Tibial nerve (tissue), 4 donors: ENCODE measurements around the gene SYPL1. TPM values are rescaled to one million over a fixed set of nuclear protein-coding genes. Genes with fewer than 3 reads are reported as not detected.

Experiments used
- DNase-seq, 2 donors: peaks; one replicate each; pipeline ENCODE4 v3.0.0-alpha.2; 2019; ENCODE audit warnings: low spot score in 2 of 2
- H3K27ac ChIP-seq, 4 donors: fragments of 200-600 bp; sonication (generic) in 3 of 4; one replicate each; pipeline ENCODE4 v1.5.1; 2017 to 2019; ENCODE audit warnings: mild to moderate bottlenecking in 1 of 4
- H3K27me3 ChIP-seq, 2 donors: fragments of 200-600 bp; sonication (generic) in 1 of 2; one replicate each; pipeline versions ENCODE4 v1.5.1 to v1.6.0; 2017 to 2019
- H3K36me3 ChIP-seq, 3 donors: fragments of 200-600 bp; sonication (generic); one replicate each; pipeline ENCODE4 v1.5.1; 2018 to 2019
- H3K4me1 ChIP-seq, 4 donors: fragments of 200-600 bp; sonication (generic) in 3 of 4; one replicate each; pipeline ENCODE4 v1.5.1; 2017 to 2019
- H3K4me3 ChIP-seq, 4 donors: fragments of 200-600 bp; sonication (generic) in 3 of 4; one replicate each; pipeline ENCODE4 v1.5.1; 2017 to 2019; ENCODE audit warnings: mild to moderate bottlenecking in 1 of 4, moderate library complexity in 1 of 4
- H3K9me3 ChIP-seq, 4 donors: fragments of 200-600 bp; sonication (generic) in 3 of 4; one replicate each; pipeline ENCODE4 v1.5.1; 2017 to 2019
- CTCF ChIP-seq, 5 experiments: fragments of 200-600 bp in 3 of 5; fragments of 450-650 bp in 2 of 5; sonication (generic) in 3 of 5; IDR thresholded peaks; one replicate each; pipeline ENCODE4 v1.5.1; 2016 to 2019; ENCODE audit warnings: antibody characterized with exemption in 5 of 5, mild to moderate bottlenecking in 3 of 5, moderate library complexity in 2 of 5
- EP300 ChIP-seq, 2 donors: sonication (generic); formaldehyde crosslinking; IDR thresholded peaks; one replicate each; pipeline ENCODE4 v1.6.1; 2017; ENCODE audit warnings: antibody characterized with exemption in 2 of 2, mild to moderate bottlenecking in 1 of 2
- POLR2A ChIP-seq, 2 donors: fragments of 450-650 bp; IDR thresholded peaks; one replicate each; pipeline ENCODE4 v1.6.1; 2017; ENCODE audit warnings: antibody characterized with exemption in 2 of 2, mild to moderate bottlenecking in 2 of 2, moderate library complexity in 2 of 2
- WGBS, 2 donors: methylation state at CpG; one replicate each; pipeline ENCODE4 v1.1.5; 2018; 5-methylcytosine and 5-hydroxymethylcytosine counted together
- total RNA-seq, 4 donors: library from RNA; depleted of rRNA; stranded (reverse); fragments of >200 nt; gene quantifications; one replicate each; pipeline ENCODE4 v1.1.0, GENCODE V29; 2016

Gene SYPL1
- total RNA-seq, 4 donors from 2014 or later = 69.6 to 79.5 (median 71.5) TPM

DNA sequence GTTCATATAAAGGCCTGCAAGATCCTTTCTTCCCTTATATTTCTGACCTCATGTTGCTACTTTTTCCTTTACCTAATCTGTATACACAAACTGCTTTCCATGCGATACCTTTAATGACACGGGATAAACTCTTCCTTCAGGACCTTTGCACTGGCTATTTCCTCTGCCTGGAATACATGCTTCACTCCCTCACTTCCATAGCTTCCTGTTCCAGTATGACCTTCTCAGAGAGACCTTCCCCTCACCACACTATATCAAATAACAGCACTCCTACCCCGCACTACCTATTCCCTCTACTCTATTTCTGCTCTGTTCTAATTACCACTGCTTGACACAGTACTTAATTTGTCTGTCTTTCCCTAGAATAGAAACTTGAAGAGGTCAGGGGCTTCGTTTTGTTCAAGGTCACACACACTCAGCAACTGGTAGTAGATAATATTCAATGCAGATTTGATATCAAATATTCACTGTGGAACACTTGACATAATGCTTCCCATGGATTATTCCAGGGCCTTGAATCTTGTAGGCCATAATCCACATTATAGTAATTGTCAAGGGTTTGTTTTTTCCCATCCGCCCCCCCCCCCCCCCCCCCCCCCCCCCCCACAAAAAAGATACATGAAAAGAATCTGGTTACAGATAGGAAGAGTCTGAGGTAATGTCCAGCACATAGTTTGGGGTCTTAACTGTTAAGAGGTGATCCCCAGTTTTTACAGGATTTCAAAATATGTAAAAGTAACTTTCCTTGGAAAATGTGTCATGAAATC, 11.1 kb downstream of the SYPL1 start:
- no peak for DNase-seq
- no peak overlapping the region for H3K4me3 ChIP-seq
- peaks cover 0 to 38% (median 12%) of the 10 kb centered on the region in 4 donors for H3K4me1 ChIP-seq
- TF ChIP-seq CTCF (IDR thresholded peaks at IDR 0.05) = no peak
- TF ChIP-seq POLR2A (IDR thresholded peaks at IDR 0.05) = no peak
- no peak for TF ChIP-seq EP300 (IDR thresholded peaks at IDR 0.05)
- no peaks in the 10 kb centered on the region for H3K9me3 ChIP-seq
- no peak overlapping the region for H3K27ac ChIP-seq
- WGBS, 2 donors = 86 to 89% methylated on average over 5 of the region's 5 CpGs
- peaks cover 0 to 13% (median 0%) of the 10 kb centered on the region in 3 donors for H3K36me3 ChIP-seq
- H3K27me3 ChIP-seq = no peaks in the 10 kb centered on the region

GRCh38 chr7:106099539-106099938, 12.6 kb downstream of the SYPL1 start:
- H3K4me3 ChIP-seq = no peak overlapping the region
- DNase-seq = no peak
- WGBS, 2 donors = 91 to 92% methylated on average over 3 of the region's 3 CpGs
- no peak overlapping the region for H3K27ac ChIP-seq
- TF ChIP-seq POLR2A (IDR thresholded peaks at IDR 0.05) (no peak), CTCF (IDR thresholded peaks at IDR 0.05) (no peak), EP300 (IDR thresholded peaks at IDR 0.05) (no peak)
- H3K27me3 ChIP-seq = no peaks in the 10 kb centered on the region
- H3K4me1 ChIP-seq = peaks cover 0 to 29% (median 7%) of the 10 kb centered on the region in 4 donors
- no peaks in the 10 kb centered on the region for H3K9me3 ChIP-seq
- H3K36me3 ChIP-seq = peaks cover 0 to 29% (median 0%) of the 10 kb centered on the region in 3 donors

DNA sequence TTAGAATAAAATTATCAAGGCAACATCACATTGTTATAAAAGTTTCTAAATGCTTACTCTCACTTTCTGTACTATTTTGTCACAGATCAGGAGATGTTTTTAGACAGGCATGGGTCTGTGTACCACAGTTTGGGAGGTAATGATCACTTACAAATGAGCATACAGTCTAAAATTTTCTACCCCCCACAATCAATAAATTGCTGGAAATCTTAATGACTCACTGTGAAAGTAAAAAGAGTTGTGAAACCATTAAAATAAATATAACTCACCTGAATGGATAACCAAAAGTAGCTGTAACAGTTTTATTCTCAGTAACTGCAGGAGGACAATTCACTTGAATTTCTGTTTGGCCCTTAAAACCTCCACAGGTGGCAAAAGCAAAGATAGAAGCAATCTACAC, 13.2 kb downstream of the SYPL1 start:
- TF ChIP-seq POLR2A (IDR thresholded peaks at IDR 0.05) (no peak), EP300 (IDR thresholded peaks at IDR 0.05) (no peak), CTCF (IDR thresholded peaks at IDR 0.05) (no peak)
- H3K4me1 ChIP-seq = peaks cover 0 to 24% (median 5%) of the 10 kb centered on the region in 4 donors
- no peaks in the 10 kb centered on the region for H3K27me3 ChIP-seq
- H3K36me3 ChIP-seq = peaks cover 0 to 35% (median 0%) of the 10 kb centered on the region in 3 donors
- H3K4me3 ChIP-seq = no peak overlapping the region
- no peaks in the 10 kb centered on the region for H3K9me3 ChIP-seq
- no peak for DNase-seq
- H3K27ac ChIP-seq = no peak overlapping the region

DNA sequence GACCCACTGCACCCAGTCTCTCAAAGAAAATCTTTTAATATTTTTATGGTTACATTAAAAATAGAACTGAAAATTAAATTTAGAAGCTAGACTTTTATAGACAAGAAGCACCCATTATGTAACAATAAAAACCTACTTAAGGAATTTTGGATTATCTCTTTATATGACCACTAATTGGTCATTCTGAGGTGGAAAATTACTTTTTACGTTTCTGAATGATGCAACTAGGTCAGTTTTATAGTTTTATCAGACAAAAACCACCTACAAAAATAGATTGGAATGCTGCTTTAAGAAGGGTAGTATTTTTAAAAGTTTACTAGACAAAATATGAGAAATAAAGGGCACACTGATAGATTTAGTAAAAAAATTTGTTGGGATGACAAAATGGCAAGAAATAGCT, 16.5 kb downstream of the SYPL1 start:
- 72 to 81% methylated on average over 1 of the region's 1 CpG for WGBS, 2 donors
- no peaks in the 10 kb centered on the region for H3K9me3 ChIP-seq

More for the DNA sequence above, 16.5 kb downstream of the SYPL1 start:
- Histone ChIP-seq H3K36me3 (peaks cover 0 to 61% (median 4%) of the 10 kb centered on the region in 3 donors), H3K4me3 (no peak overlapping the region), H3K27ac (no peak overlapping the region), H3K27me3 (no peaks in the 10 kb centered on the region), H3K4me1 (peaks cover 0 to 12% (median 2%) of the 10 kb centered on the region in 4 donors)
- no peak for DNase-seq
- TF ChIP-seq POLR2A (IDR thresholded peaks at IDR 0.05) (no peak), EP300 (IDR thresholded peaks at IDR 0.05) (no peak), CTCF (IDR thresholded peaks at IDR 0.05) (no peak)
